ENCODE results near the gene STAG3.
"Not testable (repeated sequence)": the region's sequence is repeated elsewhere in the genome, so short reads cannot be mapped to it uniquely, and the experiment has no call there.

STAG3 gene

GRCh38 chr7:100173806-100174495 is 3.8 kb upstream of the STAG3 start:
- no peak for DNase-seq

- DNase-seq: no peak
Observed at GRCh38 chr7:100174582-100174981, 3.1 kb upstream of the STAG3 start.

- DNase-seq: no peak
Observed at GRCh38 chr7:100175296-100175935, 2.3 kb upstream of the STAG3 start.

GRCh38 chr7:100176096-100177044 is 1.3 kb upstream of the STAG3 start:
- DNase-seq: no peak

GRCh38 chr7:100180084-100180483 is 2.4 kb downstream of the STAG3 start:
- DNase-seq: not testable (repeated sequence)

- not testable (repeated sequence) for DNase-seq
Observed at GRCh38 chr7:100182616-100183015, 4.9 kb downstream of the STAG3 start.

- not testable (repeated sequence) for DNase-seq
Observed at GRCh38 chr7:100183090-100183489, 5.4 kb downstream of the STAG3 start.

GRCh38 chr7:100185726-100186125 is 8.0 kb downstream of the STAG3 start:
- no peak for DNase-seq

GRCh38 chr7:100189061-100189460 is 11.3 kb downstream of the STAG3 start:
- no peak for DNase-seq

GRCh38 chr7:100190048-100190711 is 12.5 kb downstream of the STAG3 start:
- no peak for DNase-seq

GRCh38 chr7:100191775-100192174 is 14.1 kb downstream of the STAG3 start:
- no peak for DNase-seq

- DNase-seq: not testable (repeated sequence)
Observed at GRCh38 chr7:100192281-100192862, 14.7 kb downstream of the STAG3 start.

- DNase-seq: no peak
Observed at GRCh38 chr7:100192969-100193368, 15.3 kb downstream of the STAG3 start.

- DNase-seq: no peak
Observed at GRCh38 chr7:100195222-100195621, 17.5 kb downstream of the STAG3 start.

GRCh38 chr7:100195901-100196322 is 18.2 kb downstream of the STAG3 start:
- not testable (repeated sequence) for DNase-seq

GRCh38 chr7:100198266-100198665 is 20.5 kb downstream of the STAG3 start:
- DNase-seq: no peak

- DNase-seq: no peak
Observed at GRCh38 chr7:100200693-100201092, 23.0 kb downstream of the STAG3 start.

- no peak for DNase-seq
Observed at GRCh38 chr7:100204454-100204853, 26.7 kb downstream of the STAG3 start.

- DNase-seq: peak; percentile 49 to 71
Observed at GRCh38 chr7:100208911-100209408, 31.2 kb downstream of the STAG3 start.

- DNase-seq: no peak
Observed at GRCh38 chr7:100209493-100209892, 31.8 kb downstream of the STAG3 start.

GRCh38 chr7:100210805-100211204 is 33.1 kb downstream of the STAG3 start:
- no peak for DNase-seq

GRCh38 chr7:100211342-100211780 is 33.6 kb downstream of the STAG3 start:
- peak; percentile 38 to 51 for DNase-seq

Measured in activated CD4-positive, alpha-beta T cell treated with anti-CD3 and anti-CD28 coated beads, Interleukin-2, amount 50 U/mL, for 48 hours (primary cell).